Measurements from ENCODE around the gene YOD1. TPM values are rescaled to one million over a fixed set of nuclear protein-coding genes. Genes with fewer than 3 reads are reported as not detected.

YOD1 gene
- total RNA-seq, 4 donors from 2014 or later: 9.0 to 17.5 (median 12.0) TPM

- peak overlapping the region in 3 of 4 donors; percentile 27 to 51 (median 31) for H3K4me3 ChIP-seq
- in situ Hi-C loops (cut with MboI; ENCODE audit: low pct_ligation_motif_present in 1 of 4, low pct_unique_long_range_greater_than_20kb in 1 of 4, low sequenced_read_pairs in 3 of 4) (no loop called here), intact Hi-C loops (cut with DNase I; ENCODE audit: low total_unique reads) (no loop called here)
- no peaks in the 10 kb centered on the region for H3K9me3 ChIP-seq
- H3K27me3 ChIP-seq: no peaks in the 10 kb centered on the region
- no peaks in the 10 kb centered on the region for H3K36me3 ChIP-seq
- no peak for DNase-seq
- TF ChIP-seq EP300 (IDR thresholded peaks at IDR 0.05; ENCODE audit: low read depth) (no peak), POLR2A (IDR thresholded peaks at IDR 0.05) (no peak), CTCF (IDR thresholded peaks at IDR 0.05) (no peak), POLR2AphosphoS5 (IDR thresholded peaks at IDR 0.05) (no peak)
- WGBS, 2 donors (ENCODE audit: low coverage in 1 of 2): 38% methylated on average over 1 of the region's 1 CpG; no CpG with 5 or more reads in 1 of the 2 donors
- peaks cover 3 to 63% (median 26%) of the 10 kb centered on the region in 4 donors for H3K4me1 ChIP-seq
- H3K27ac ChIP-seq: peak overlapping the region; percentile 85 to 90 (median 88)
Measured at GRCh38 chr1:207031016-207031415, 20.0 kb downstream of the YOD1 start.

GRCh38 chr1:207030522-207031009 lies 20.4 kb downstream of the YOD1 start:
- no peaks in the 10 kb centered on the region for H3K27me3 ChIP-seq
- TF ChIP-seq POLR2AphosphoS5 (IDR thresholded peaks at IDR 0.05): no peak
- no peak for TF ChIP-seq CTCF (IDR thresholded peaks at IDR 0.05)
- no peak for TF ChIP-seq EP300 (IDR thresholded peaks at IDR 0.05; ENCODE audit: low read depth)
- no peak for TF ChIP-seq POLR2A (IDR thresholded peaks at IDR 0.05)
- peaks cover 3 to 67% (median 29%) of the 10 kb centered on the region in 4 donors for H3K4me1 ChIP-seq
- no peaks in the 10 kb centered on the region for H3K9me3 ChIP-seq
- in situ Hi-C loops (cut with MboI; ENCODE audit: low pct_ligation_motif_present in 1 of 4, low pct_unique_long_range_greater_than_20kb in 1 of 4, low sequenced_read_pairs in 3 of 4): no loop called here
- H3K4me3 ChIP-seq: peak overlapping the region in 2 of 4 donors; percentile 27 to 51
- no peaks in the 10 kb centered on the region for H3K36me3 ChIP-seq
- WGBS, 2 donors (ENCODE audit: low coverage in 1 of 2): 38 to 59% methylated on average over 5 of the region's 5 CpGs
- H3K27ac ChIP-seq: peak overlapping the region; percentile 85 to 90 (median 88)
- DNase-seq: no peak
- intact Hi-C loops (cut with DNase I; ENCODE audit: low total_unique reads): no loop called here

- no peaks in the 10 kb centered on the region for H3K9me3 ChIP-seq
- no peak for TF ChIP-seq POLR2A (IDR thresholded peaks at IDR 0.05)
- no peak for TF ChIP-seq POLR2AphosphoS5 (IDR thresholded peaks at IDR 0.05)
- no peak for TF ChIP-seq CTCF (IDR thresholded peaks at IDR 0.05)
- no peak for TF ChIP-seq EP300 (IDR thresholded peaks at IDR 0.05; ENCODE audit: low read depth)
- H3K27me3 ChIP-seq: no peaks in the 10 kb centered on the region
- no peak for DNase-seq
- in situ Hi-C loops (cut with MboI; ENCODE audit: low pct_ligation_motif_present in 1 of 4, low pct_unique_long_range_greater_than_20kb in 1 of 4, low sequenced_read_pairs in 3 of 4): no loop called here
- H3K36me3 ChIP-seq: no peaks in the 10 kb centered on the region
- H3K27ac ChIP-seq: peak overlapping the region; percentile 85 to 90 (median 88)
- 28 to 59% methylated on average over 3 to 5 of the region's 5 CpGs for WGBS, 2 donors (ENCODE audit: low coverage in 1 of 2)
- peaks cover 3 to 68% (median 34%) of the 10 kb centered on the region in 4 donors for H3K4me1 ChIP-seq
- intact Hi-C loops (cut with DNase I; ENCODE audit: low total_unique reads): no loop called here
- no peak overlapping the region for H3K4me3 ChIP-seq
Measured at GRCh38 chr1:207029701-207030521, 21.1 kb downstream of the YOD1 start.

- in situ Hi-C loops (cut with MboI; ENCODE audit: low pct_ligation_motif_present in 1 of 4, low pct_unique_long_range_greater_than_20kb in 1 of 4, low sequenced_read_pairs in 3 of 4): no loop called here
- peak overlapping the region in 1 of 4 donors; percentile 39 for H3K27ac ChIP-seq
- DNase-seq: peak; percentile 50
Measured at GRCh38 chr1:207028884-207029650, 21.9 kb downstream of the YOD1 start.

More at GRCh38 chr1:207028884-207029650, 21.9 kb downstream of the YOD1 start:
- no peak for TF ChIP-seq EP300 (IDR thresholded peaks at IDR 0.05; ENCODE audit: low read depth)
- TF ChIP-seq POLR2AphosphoS5 (IDR thresholded peaks at IDR 0.05): peak in 1 of 3 donors; percentile 24
- H3K9me3 ChIP-seq: no peaks in the 10 kb centered on the region
- no peaks in the 10 kb centered on the region for H3K36me3 ChIP-seq
- peaks cover 3 to 67% (median 37%) of the 10 kb centered on the region in 4 donors for H3K4me1 ChIP-seq
- H3K4me3 ChIP-seq: no peak overlapping the region
- 53 to 68% methylated on average over 2 of the region's 2 CpGs for WGBS, 2 donors (ENCODE audit: low coverage in 1 of 2)
- no peaks in the 10 kb centered on the region for H3K27me3 ChIP-seq
- intact Hi-C loops (cut with DNase I; ENCODE audit: low total_unique reads): no loop called here
